PC-9 (cell line): ENCODE data around the gene GPATCH1. TPM values are rescaled to one million over a fixed set of nuclear protein-coding genes. Genes with fewer than 3 reads are reported as not detected.

Experiments used
- BruUV-seq: library from RNA; stranded (reverse); fragments of 400-500 nt; replicated peaks from 2 replicates; lab custom pipeline; 2021; lab: Mats Ljungman, UMichigan
- CTCF ChIA-PET: fragments of 300-600 bp; sonication (Branson Sonifier 250); formaldehyde crosslinking; loops from one replicate; lab custom pipeline; 2022; ENCODE audit warnings: antibody characterized with exemption; lab: Charles Lee
- POLR2A ChIA-PET: fragments of 300-600 bp; sonication (Branson Sonifier 250); formaldehyde crosslinking; loops from one replicate; lab custom pipeline; 2022; ENCODE audit warnings: antibody characterized with exemption; ENCODE audit not compliant: unreplicated experiment; lab: Charles Lee
- DNase-seq, 2 experiments: peaks; one replicate each; pipeline versions ENCODE4 v3.0.0 to v3.0.0-alpha.2; 2015 to 2022; ENCODE audit warnings: mixed read lengths in 1 of 2
- H2AFZ ChIP-seq: fragments of 200-600 bp; sonication (generic); 2 replicates; pipeline ENCODE4 v1.8.1; 2017; ENCODE audit warnings: antibody characterized with exemption
- H3F3A ChIP-seq: fragments of 200-600 bp; sonication (generic); 2 replicates; pipeline ENCODE4 v1.8.1; 2017; ENCODE audit warnings: antibody characterized with exemption, mild to moderate bottlenecking, low read depth; ENCODE audit not compliant: insufficient read depth
- H3K27ac ChIP-seq: fragments of 200-600 bp; sonication (generic); 2 replicates; pipeline ENCODE4 v1.6.1; 2016; ENCODE audit warnings: mixed run types
- H3K27me3 ChIP-seq: fragments of 200-600 bp; sonication (generic); 2 replicates; pipeline ENCODE4 v1.6.1; 2016; ENCODE audit warnings: low read depth, mixed run types; ENCODE audit not compliant: insufficient read depth
- H3K36me3 ChIP-seq: fragments of 200-600 bp; sonication (generic); 2 replicates; pipeline ENCODE4 v1.6.1; 2016; ENCODE audit warnings: low read depth, mixed run types
- H3K4me1 ChIP-seq: fragments of 200-600 bp; sonication (generic); replicated peaks from 2 replicates; pipeline ENCODE4 v1.6.1; 2016; ENCODE audit warnings: mixed run types; ENCODE audit not compliant: insufficient read depth
- H3K4me2 ChIP-seq: fragments of 200-600 bp; sonication (generic); 2 replicates; pipeline ENCODE4 v1.6.1; 2017; ENCODE audit warnings: mixed run types
- H3K4me3 ChIP-seq: fragments of 200-600 bp; sonication (generic); 2 replicates; pipeline ENCODE4 v1.6.1; 2016; ENCODE audit warnings: mixed run types
- H3K79me2 ChIP-seq: fragments of 200-600 bp; sonication (generic); 2 replicates; pipeline ENCODE4 v1.6.1; 2017; ENCODE audit warnings: low read depth, mixed run types
- H3K9me2 ChIP-seq: fragments of 200-600 bp; sonication (generic); 2 replicates; pipeline ENCODE4 v1.8.1; 2017; ENCODE audit warnings: mild to moderate bottlenecking; ENCODE audit not compliant: insufficient read depth
- H3K9me3 ChIP-seq: fragments of 200-600 bp; sonication (generic); 2 replicates; pipeline ENCODE4 v1.8.1; 2016; ENCODE audit warnings: low read depth; ENCODE audit not compliant: insufficient read depth
- H4K20me1 ChIP-seq: fragments of 200-600 bp; sonication (generic); 2 replicates; pipeline ENCODE4 v1.8.1; 2017; ENCODE audit not compliant: insufficient read depth
- EZH2 ChIP-seq: fragments of 200-600 bp; sonication (generic); IDR thresholded peaks from 2 replicates; pipeline ENCODE4 v1.8.0; 2017; ENCODE audit warnings: antibody characterized with exemption, low read depth
- intact Hi-C: fragments of 100-400 bp; cut with micrococcal nuclease; formaldehyde crosslinking; loops from one replicate; pipeline ENCODE4 v1.10.0; 2022; ENCODE audit not compliant: unreplicated experiment
- total RNA-seq: library from RNA; stranded (reverse); gene quantifications from 2 replicates; pipeline ENCODE4 v1.2.3, GENCODE V29; 2021
- TF ChIP-seq, protein P1 (sequence below): fragments of 200-600 bp; sonication (generic); conservative IDR thresholded peaks from 2 replicates; pipeline ENCODE4 v1.6.1; 2017; ENCODE audit warnings: mixed run types, antibody characterized with exemption, mild to moderate bottlenecking, moderate library complexity

Gene GPATCH1
- total RNA-seq, 1 experiment from 2014 or later = 11.0 TPM

DNA sequence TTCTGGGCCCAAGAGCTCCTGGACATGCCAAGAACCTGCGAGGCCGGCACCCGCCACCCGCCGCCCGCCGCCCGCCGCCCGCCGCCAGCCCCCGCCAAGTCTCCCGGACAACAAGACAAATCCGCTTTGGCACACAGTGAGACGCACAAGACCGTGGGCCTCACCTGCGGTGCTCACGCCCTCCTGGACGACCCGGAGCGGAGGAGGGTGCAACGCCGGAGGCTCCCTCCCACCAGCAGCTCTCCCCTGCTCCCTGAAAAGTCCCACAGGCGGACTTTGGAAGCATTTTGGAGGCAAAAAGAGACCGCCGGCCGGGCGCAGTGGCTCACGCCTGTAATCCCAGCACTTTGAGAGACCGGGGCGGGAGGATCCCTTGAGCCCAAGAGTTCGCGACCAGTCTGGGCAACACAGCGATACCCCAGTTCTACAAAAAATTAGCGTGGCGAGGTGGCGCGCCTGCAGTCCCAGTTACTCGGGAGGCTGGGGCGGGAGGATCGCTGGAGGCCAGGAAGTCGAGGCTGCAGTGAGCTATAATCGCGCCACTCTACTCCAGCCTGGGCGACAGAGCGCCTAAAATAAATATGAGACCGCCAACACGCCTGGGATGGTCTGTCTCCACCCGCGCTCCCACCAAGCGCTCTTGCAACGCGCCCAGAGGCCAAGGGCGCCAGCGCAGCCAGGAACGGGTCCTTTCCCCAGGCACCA is 17.1 kb upstream of the GPATCH1 start:
- intact Hi-C loops = no loop called here

DNA sequence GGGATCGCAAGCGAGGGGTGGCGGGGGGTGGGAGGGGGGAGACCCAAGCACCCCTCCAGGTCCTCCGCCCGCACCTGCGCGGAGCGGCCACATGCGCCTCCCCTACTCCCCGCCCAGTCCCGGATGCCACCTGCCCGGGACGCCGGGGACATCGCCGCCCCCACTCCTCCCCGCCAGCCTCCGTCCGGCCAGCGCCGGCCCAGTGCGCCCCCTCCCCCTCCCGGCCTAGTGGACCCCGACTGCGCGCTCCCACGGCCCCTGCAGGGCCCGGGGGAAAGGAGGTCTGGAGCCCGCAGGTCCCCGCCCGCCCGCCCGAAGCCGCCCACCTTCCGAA is 16.6 kb upstream of the GPATCH1 start:
- BruUV-seq = no TSS peak
- Histone ChIP-seq H4K20me1 (peaks cover 39% of the 10 kb centered on the region), H3K36me3 (0 out of 2 replicates have a peak, but pooled peaks cover 3% of the 10 kb centered on the region), H3K9me3 (no peaks in the 10 kb centered on the region), H3F3A (peaks cover 20% of the 10 kb centered on the region; the same call in 1 of the 2 replicates), H3K9me2 (no peaks in the 10 kb centered on the region), H3K4me2 (peak overlapping the region; percentile 87), H3K27me3 (no peaks in the 10 kb centered on the region), H3K27ac (no peak overlapping the region), H3K4me1 (peaks cover 36% of the 10 kb centered on the region), H3K4me3 (peak overlapping the region; percentile 99), H2AFZ (no peak overlapping the region), H3K79me2 (peaks cover 49% of the 10 kb centered on the region)
- peak in 1 of 2 experiments; percentile 61 for DNase-seq
- TF ChIP-seq, protein P1, sequence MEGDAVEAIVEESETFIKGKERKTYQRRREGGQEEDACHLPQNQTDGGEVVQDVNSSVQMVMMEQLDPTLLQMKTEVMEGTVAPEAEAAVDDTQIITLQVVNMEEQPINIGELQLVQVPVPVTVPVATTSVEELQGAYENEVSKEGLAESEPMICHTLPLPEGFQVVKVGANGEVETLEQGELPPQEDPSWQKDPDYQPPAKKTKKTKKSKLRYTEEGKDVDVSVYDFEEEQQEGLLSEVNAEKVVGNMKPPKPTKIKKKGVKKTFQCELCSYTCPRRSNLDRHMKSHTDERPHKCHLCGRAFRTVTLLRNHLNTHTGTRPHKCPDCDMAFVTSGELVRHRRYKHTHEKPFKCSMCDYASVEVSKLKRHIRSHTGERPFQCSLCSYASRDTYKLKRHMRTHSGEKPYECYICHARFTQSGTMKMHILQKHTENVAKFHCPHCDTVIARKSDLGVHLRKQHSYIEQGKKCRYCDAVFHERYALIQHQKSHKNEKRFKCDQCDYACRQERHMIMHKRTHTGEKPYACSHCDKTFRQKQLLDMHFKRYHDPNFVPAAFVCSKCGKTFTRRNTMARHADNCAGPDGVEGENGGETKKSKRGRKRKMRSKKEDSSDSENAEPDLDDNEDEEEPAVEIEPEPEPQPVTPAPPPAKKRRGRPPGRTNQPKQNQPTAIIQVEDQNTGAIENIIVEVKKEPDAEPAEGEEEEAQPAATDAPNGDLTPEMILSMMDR = no peak
- TF ChIP-seq EZH2 = no peak
- POLR2A ChIA-PET = interaction anchor here (0.7 kb wide), 1 partner anchor 9 kb away, joined by 11 read pairs; no protein-coding TSS in a partner anchor
- CTCF ChIA-PET = no interaction called here
- intact Hi-C loops = no loop called here

More for the DNA sequence above, 17.1 kb upstream of the GPATCH1 start:
- CTCF ChIA-PET = no interaction called here
- peaks cover 17% of the 10 kb centered on the region; the same call in 1 of the 2 replicates for H3F3A ChIP-seq
- no TSS peak for BruUV-seq
- H4K20me1 ChIP-seq = peaks cover 41% of the 10 kb centered on the region
- POLR2A ChIA-PET = interaction anchor here (0.6 to 0.7 kb wide), 2 partner anchors 8 to 17 kb away, joined by 4 to 11 read pairs; no protein-coding TSS in a partner anchor
- peak overlapping the region; percentile 87 for H3K4me2 ChIP-seq
- H3K4me1 ChIP-seq = peaks cover 36% of the 10 kb centered on the region
- H3K4me3 ChIP-seq = peak overlapping the region; percentile 99
- H3K36me3 ChIP-seq = 0 out of 2 replicates have a peak, but pooled peaks cover 3% of the 10 kb centered on the region
- no peaks in the 10 kb centered on the region for H3K9me2 ChIP-seq
- 0 out of 2 replicates have a peak overlapping the region, but pooled peaks have one; percentile 4 for H3K27ac ChIP-seq
- H3K79me2 ChIP-seq = peaks cover 54% of the 10 kb centered on the region
- TF ChIP-seq, protein P1 = no peak
- TF ChIP-seq EZH2 = no peak
- no peak for DNase-seq
- no peaks in the 10 kb centered on the region for H3K27me3 ChIP-seq
- H2AFZ ChIP-seq = no peak overlapping the region
- H3K9me3 ChIP-seq = no peaks in the 10 kb centered on the region

DNA sequence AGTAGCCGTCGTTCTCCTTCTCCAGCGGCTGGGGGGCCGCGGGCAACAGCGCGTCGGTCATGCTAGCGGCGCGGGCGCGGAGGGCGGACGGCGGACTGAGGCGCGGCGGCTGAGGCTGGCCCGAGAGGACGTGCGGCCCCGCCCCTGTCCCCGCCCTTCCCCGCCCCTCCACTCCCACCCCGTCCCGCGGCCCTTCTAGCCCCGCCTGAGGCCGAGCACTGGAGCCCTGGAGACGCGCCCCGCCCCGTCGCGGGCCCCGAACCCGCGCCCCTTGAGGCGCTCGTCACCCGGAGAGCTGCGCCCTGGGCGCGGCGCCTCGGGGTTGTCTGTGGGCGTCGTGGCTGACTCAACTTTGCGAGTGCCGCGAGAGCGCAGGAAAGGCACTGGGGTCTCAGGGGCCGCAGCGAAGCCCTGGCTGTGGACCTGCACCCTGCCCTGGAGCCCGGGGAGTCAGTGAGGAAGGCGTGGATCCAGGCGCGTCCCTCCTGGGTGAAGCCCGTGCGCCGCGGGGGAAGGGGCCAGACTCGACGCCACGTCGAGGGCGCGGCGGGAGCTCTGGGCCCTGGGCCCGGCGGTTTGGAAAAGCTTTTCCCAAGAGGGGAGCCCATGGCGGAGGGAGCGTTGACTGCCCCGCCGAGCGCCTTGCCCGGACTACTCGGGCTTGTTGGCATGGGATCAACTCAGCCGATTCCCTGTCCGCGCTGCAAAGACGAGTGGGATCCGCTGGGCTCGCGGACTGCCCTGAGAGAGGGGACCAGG is 16.0 kb upstream of the GPATCH1 start, which contains the start of gene RHPN2:
TSS of gene RHPN2 (minus strand) at position 97 of the 759 bp plus-strand sequence. CDS start at position 61, 36 bp downstream.
- peaks cover 34% of the 10 kb centered on the region for H4K20me1 ChIP-seq
- no peak for TF ChIP-seq EZH2
- TF ChIP-seq, protein P1 = no peak
- peak; percentile 47 to 77 for DNase-seq
- peaks cover 26% of the 10 kb centered on the region; the same call in 1 of the 2 replicates for H3F3A ChIP-seq
- no peaks in the 10 kb centered on the region for H3K9me3 ChIP-seq
- CTCF ChIA-PET = no interaction called here
- H3K4me3 ChIP-seq = peak within 1 kb of the TSS; percentile 99
- BruUV-seq = TSS peak; percentile 62
- POLR2A ChIA-PET = interaction anchor here (0.5 to 0.6 kb wide), 3 partner anchors 9 to 20 kb away, joined by 3 to 16 read pairs (median 4); no protein-coding TSS in a partner anchor
- 0 out of 2 replicates have a peak within 1 kb of the TSS, but pooled peaks have one; percentile 4 for H3K27ac ChIP-seq
- peaks cover 36% of the 10 kb centered on the region for H3K4me1 ChIP-seq
- peak within 1 kb of the TSS; percentile 87 for H3K4me2 ChIP-seq
- intact Hi-C loops = no loop called here
- peak within 1 kb of the TSS; percentile 62; the same call in 1 of the 2 replicates for H2AFZ ChIP-seq
- no peaks in the 10 kb centered on the region for H3K9me2 ChIP-seq
- peaks cover 43% of the 10 kb centered on the region for H3K79me2 ChIP-seq
- no peaks in the 10 kb centered on the region for H3K27me3 ChIP-seq
- 0 out of 2 replicates have a peak, but pooled peaks cover 3% of the 10 kb centered on the region for H3K36me3 ChIP-seq
